ENCODE data around the gene PDS5A.

DNA sequence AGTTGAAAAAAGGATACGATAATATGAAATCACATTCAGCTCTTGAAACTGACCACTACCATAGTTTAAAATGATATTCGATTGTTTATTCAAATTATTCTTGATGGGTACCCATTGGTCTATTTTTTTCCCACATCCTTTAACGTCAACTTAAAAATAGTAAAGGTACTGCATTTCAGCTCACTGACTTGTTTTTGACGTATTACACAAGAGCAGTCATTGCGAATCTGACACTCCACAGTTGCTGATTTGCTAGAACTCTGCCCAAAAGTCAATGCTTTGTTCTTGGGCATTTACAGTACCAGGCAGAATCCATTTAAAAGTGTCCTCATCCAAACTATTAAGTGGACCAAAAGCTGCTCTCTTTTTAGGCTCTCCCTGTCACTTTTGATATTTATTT, 1.2 kb upstream of the PDS5A start:
- TF ChIP-seq, protein P1, sequence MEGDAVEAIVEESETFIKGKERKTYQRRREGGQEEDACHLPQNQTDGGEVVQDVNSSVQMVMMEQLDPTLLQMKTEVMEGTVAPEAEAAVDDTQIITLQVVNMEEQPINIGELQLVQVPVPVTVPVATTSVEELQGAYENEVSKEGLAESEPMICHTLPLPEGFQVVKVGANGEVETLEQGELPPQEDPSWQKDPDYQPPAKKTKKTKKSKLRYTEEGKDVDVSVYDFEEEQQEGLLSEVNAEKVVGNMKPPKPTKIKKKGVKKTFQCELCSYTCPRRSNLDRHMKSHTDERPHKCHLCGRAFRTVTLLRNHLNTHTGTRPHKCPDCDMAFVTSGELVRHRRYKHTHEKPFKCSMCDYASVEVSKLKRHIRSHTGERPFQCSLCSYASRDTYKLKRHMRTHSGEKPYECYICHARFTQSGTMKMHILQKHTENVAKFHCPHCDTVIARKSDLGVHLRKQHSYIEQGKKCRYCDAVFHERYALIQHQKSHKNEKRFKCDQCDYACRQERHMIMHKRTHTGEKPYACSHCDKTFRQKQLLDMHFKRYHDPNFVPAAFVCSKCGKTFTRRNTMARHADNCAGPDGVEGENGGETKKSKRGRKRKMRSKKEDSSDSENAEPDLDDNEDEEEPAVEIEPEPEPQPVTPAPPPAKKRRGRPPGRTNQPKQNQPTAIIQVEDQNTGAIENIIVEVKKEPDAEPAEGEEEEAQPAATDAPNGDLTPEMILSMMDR (tag by site-specific recombination; IDR thresholded peaks at IDR 0.05), result no peak
- TF ChIP-seq, protein P2, sequence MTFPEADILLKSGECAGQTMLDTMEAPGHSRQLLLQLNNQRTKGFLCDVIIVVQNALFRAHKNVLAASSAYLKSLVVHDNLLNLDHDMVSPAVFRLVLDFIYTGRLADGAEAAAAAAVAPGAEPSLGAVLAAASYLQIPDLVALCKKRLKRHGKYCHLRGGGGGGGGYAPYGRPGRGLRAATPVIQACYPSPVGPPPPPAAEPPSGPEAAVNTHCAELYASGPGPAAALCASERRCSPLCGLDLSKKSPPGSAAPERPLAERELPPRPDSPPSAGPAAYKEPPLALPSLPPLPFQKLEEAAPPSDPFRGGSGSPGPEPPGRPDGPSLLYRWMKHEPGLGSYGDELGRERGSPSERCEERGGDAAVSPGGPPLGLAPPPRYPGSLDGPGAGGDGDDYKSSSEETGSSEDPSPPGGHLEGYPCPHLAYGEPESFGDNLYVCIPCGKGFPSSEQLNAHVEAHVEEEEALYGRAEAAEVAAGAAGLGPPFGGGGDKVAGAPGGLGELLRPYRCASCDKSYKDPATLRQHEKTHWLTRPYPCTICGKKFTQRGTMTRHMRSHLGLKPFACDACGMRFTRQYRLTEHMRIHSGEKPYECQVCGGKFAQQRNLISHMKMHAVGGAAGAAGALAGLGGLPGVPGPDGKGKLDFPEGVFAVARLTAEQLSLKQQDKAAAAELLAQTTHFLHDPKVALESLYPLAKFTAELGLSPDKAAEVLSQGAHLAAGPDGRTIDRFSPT (tag by site-specific recombination; IDR thresholded peaks at IDR 0.05), result no peak
- TF ChIP-seq PRDM1 (tag by site-specific recombination; IDR thresholded peaks at IDR 0.05), result no peak
- no peak for TF ChIP-seq ZNF423 (tag by site-specific recombination; IDR thresholded peaks at IDR 0.05)
- TF ChIP-seq ZNF585B (tag by site-specific recombination; IDR thresholded peaks at IDR 0.05), result no peak
- no peak for TF ChIP-seq ZNF704 (tag by site-specific recombination; IDR thresholded peaks at IDR 0.05)
- no peak for TF ChIP-seq ZNF777 (tag by site-specific recombination; IDR thresholded peaks at IDR 0.05; ENCODE audit: borderline replicate concordance)
